Natural killer cell (primary cell): ENCODE measurements around the gene GNB2. TPM values are rescaled to one million over a fixed set of nuclear protein-coding genes. Genes with fewer than 3 reads are reported as not detected.
A peak's percentile ranks its signal among the peaks of the same experiment; 100 is the strongest.

Experiments used
- ATAC-seq, 3 donors: fragments of 150-1000 bp in 2 of 3; fragments of 200-7000 bp in 1 of 3; cut with Tn5 transposase; 1 replicate in 1 of 3; 2 replicates in 2 of 3; pipeline ENCODE4 v1.10.0; 2021; ENCODE audit warnings: mild to moderate bottlenecking in 2 of 3, moderate library complexity in 2 of 3
- DNase-seq, 2 donors: peaks; one replicate each; pipeline versions ENCODE4 v3.0.0 to v3.0.0-alpha.2; 2013 to 2021; ENCODE audit warnings: mixed read lengths in 1 of 2
- H3K27ac ChIP-seq: one replicate; pipeline ENCODE4 v1.5.1; 2013; ENCODE audit warnings: mild to moderate bottlenecking, low read length
- H3K27me3 ChIP-seq: one replicate; pipeline ENCODE4 v1.6.1; 2013; ENCODE audit warnings: low read length; ENCODE audit not compliant: control insufficient read depth, insufficient read depth
- H3K36me3 ChIP-seq: one replicate; pipeline ENCODE4 v1.6.1; 2013; ENCODE audit warnings: low read length; ENCODE audit not compliant: control insufficient read depth, insufficient read depth
- H3K4me1 ChIP-seq: one replicate; pipeline ENCODE4 v1.6.1; 2013; ENCODE audit warnings: low read length; ENCODE audit not compliant: control insufficient read depth, insufficient read depth
- H3K4me3 ChIP-seq: one replicate; pipeline ENCODE4 v1.5.1; 2013; ENCODE audit warnings: low read length
- H3K9me3 ChIP-seq: one replicate; pipeline ENCODE4 v1.6.1; 2013; ENCODE audit warnings: low read length; ENCODE audit not compliant: control insufficient read depth, insufficient read depth
- H3K27ac Mint-ChIP-seq, 2 donors: one replicate each; pipeline ENCODE4 v1.8.0; 2022; ENCODE audit warnings: mild to moderate bottlenecking in 2 of 2, mixed read lengths in 2 of 2, moderate library complexity in 1 of 2
- H3K27me3 Mint-ChIP-seq, 2 donors: one replicate each; pipeline ENCODE4 v1.8.0; 2022; ENCODE audit warnings: low read depth in 2 of 2, mixed read lengths in 2 of 2
- H3K36me3 Mint-ChIP-seq: one replicate; pipeline ENCODE4 v1.8.0; 2022; ENCODE audit warnings: mixed read lengths
- H3K4me1 Mint-ChIP-seq, 2 donors: one replicate each; pipeline ENCODE4 v1.8.0; 2022; ENCODE audit warnings: mixed read lengths in 2 of 2
- H3K4me3 Mint-ChIP-seq: one replicate; pipeline ENCODE4 v1.8.0; 2022; ENCODE audit warnings: mild to moderate bottlenecking, moderate library complexity, mixed read lengths
- H3K9me3 Mint-ChIP-seq, 2 donors: one replicate each; pipeline ENCODE4 v1.8.0; 2022; ENCODE audit warnings: mixed read lengths in 2 of 2
- CTCF ChIP-seq: fragments of 200-600 bp; IDR thresholded peaks from one replicate; pipeline ENCODE4 v1.8.0; 2022; ENCODE audit warnings: antibody characterized with exemption
- WGBS: methylation state at CpG from one replicate; pipeline ENCODE4 v1.1.7; 2013; ENCODE audit warnings: missing lambda C conversion rate; ENCODE audit not compliant: insufficient coverage; 5-methylcytosine and 5-hydroxymethylcytosine counted together
- intact Hi-C: fragments of 100-400 bp; cut with micrococcal nuclease; formaldehyde crosslinking; loops from one replicate; pipeline ENCODE4 v1.14.2; 2022
- total RNA-seq, 4 donors: library from RNA; stranded (reverse); fragments of 120-200 nt in 1 of 4; gene quantifications; one replicate each; pipeline versions ENCODE4 v1.2.3 to v1.2.4, GENCODE V29; 2013 to 2022

The GNB2 gene
- total RNA-seq, 3 donors from 2014 or later (not counting 1 experiment from before 2014, with no cell fraction given): 194 to 227 (median 212) TPM

GRCh38 chr7:100642534-100642907 lies 31.0 kb upstream of the GNB2 start:
- peak in 1 of 2 donors; percentile 36 for DNase-seq
- TF ChIP-seq CTCF: no peak
- Histone ChIP-seq H3K9me3 (no peaks in the 10 kb centered on the region), H3K27me3 (no peaks in the 10 kb centered on the region), H3K4me3 (no peak overlapping the region), H3K4me1 (no peaks in the 10 kb centered on the region), H3K27ac (no peak overlapping the region), H3K36me3 (no peaks in the 10 kb centered on the region)
- no peak overlapping the region for H3K27ac Mint-ChIP-seq
- intact Hi-C loops: no loop called here
- no peaks in the 10 kb centered on the region for H3K4me1 Mint-ChIP-seq
- peaks cover 0 to 10% of the 10 kb centered on the region in 2 donors for H3K27me3 Mint-ChIP-seq
- H3K9me3 Mint-ChIP-seq: no peaks in the 10 kb centered on the region
- H3K36me3 Mint-ChIP-seq: no peaks in the 10 kb centered on the region
- H3K4me3 Mint-ChIP-seq: no peak overlapping the region
- no peak for ATAC-seq
- WGBS: 72% methylated on average over 11 of the region's 11 CpGs

GRCh38 chr7:100649826-100650565 lies 23.5 kb upstream of the GNB2 start:
- intact Hi-C loops: no loop called here
- H3K4me1 Mint-ChIP-seq: no peaks in the 10 kb centered on the region
- ATAC-seq (no peak), DNase-seq (no peak)
- WGBS: 85% methylated on average over 13 of the region's 15 CpGs
- Histone ChIP-seq H3K9me3 (no peaks in the 10 kb centered on the region), H3K4me1 (no peaks in the 10 kb centered on the region), H3K36me3 (no peaks in the 10 kb centered on the region), H3K27ac (no peak overlapping the region), H3K27me3 (peaks cover 5% of the 10 kb centered on the region), H3K4me3 (no peak overlapping the region)
- no peak overlapping the region for H3K4me3 Mint-ChIP-seq
- peaks cover 16 to 32% of the 10 kb centered on the region in 2 donors for H3K27me3 Mint-ChIP-seq
- H3K27ac Mint-ChIP-seq: no peak overlapping the region
- H3K9me3 Mint-ChIP-seq: no peaks in the 10 kb centered on the region
- no peaks in the 10 kb centered on the region for H3K36me3 Mint-ChIP-seq
- no peak for TF ChIP-seq CTCF

GRCh38 chr7:100654908-100655831 lies 18.4 kb upstream of the GNB2 start:
- Mint-ChIP-seq H3K36me3 (no peaks in the 10 kb centered on the region), H3K4me1 (no peaks in the 10 kb centered on the region), H3K27me3 (peaks cover 30 to 38% of the 10 kb centered on the region in 2 donors), H3K27ac (no peak overlapping the region), H3K9me3 (no peaks in the 10 kb centered on the region), H3K4me3 (no peak overlapping the region)
- Histone ChIP-seq H3K36me3 (no peaks in the 10 kb centered on the region), H3K9me3 (no peaks in the 10 kb centered on the region), H3K4me3 (no peak overlapping the region), H3K27me3 (peaks cover 29% of the 10 kb centered on the region), H3K4me1 (peaks cover 6% of the 10 kb centered on the region), H3K27ac (no peak overlapping the region)
- intact Hi-C loops: no loop called here
- DNase-seq: no peak
- TF ChIP-seq CTCF: no peak
- no peak for ATAC-seq
- WGBS: 61% methylated on average over 18 of the region's 25 CpGs
